H1 (cell line): ENCODE results near the gene PIBF1. TPM values are rescaled to one million over a fixed set of nuclear protein-coding genes. Genes with fewer than 3 reads are reported as not detected.

Experiments
- CTCF ChIA-PET: fragments of 300-600 bp; sonication (Branson Sonifier 250); formaldehyde crosslinking; loops from one replicate; lab custom pipeline; 2021; ENCODE audit not compliant: partially characterized antibody; lab: Charles Lee
- POLR2A ChIA-PET: fragments of 300-600 bp; sonication (Branson Sonifier 250); formaldehyde crosslinking; loops from one replicate; lab custom pipeline; 2021; ENCODE audit warnings: inconsistent platforms; ENCODE audit not compliant: partially characterized antibody; lab: Charles Lee
- DNase-seq, 2 experiments: peaks; one replicate each; pipeline versions ENCODE4 v3.0.0 to v3.0.0-alpha.2; 2010 to 2022; ENCODE audit warnings: low spot score in 2 of 2, low read depth in 1 of 2, mixed read lengths in 1 of 2
- FAIRE-seq: peaks from 2 replicates; lab custom pipeline; 2011; peaks lifted over from hg19 to GRCh38; lab: Jason Lieb, UNC
- H2AFZ ChIP-seq: 2 replicates; pipeline ENCODE4 v1.8.1; 2012; ENCODE audit warnings: low read length, inconsistent platforms
- H2AK5ac ChIP-seq: 2 replicates; pipeline ENCODE4 v1.6.1; 2013; ENCODE audit warnings: low read depth, low read length
- H2BK120ac ChIP-seq: replicated peaks from 2 replicates; pipeline ENCODE3; 2013; ENCODE audit warnings: low read depth, low read length, inconsistent platforms
- H2BK12ac ChIP-seq: 2 replicates; pipeline ENCODE4 v1.6.1; 2013; ENCODE audit warnings: low read depth, low read length
- H2BK15ac ChIP-seq: 2 replicates; pipeline ENCODE4 v1.6.1; 2013; ENCODE audit warnings: low read length
- H2BK20ac ChIP-seq: 2 replicates; pipeline ENCODE4 v1.6.1; 2013; ENCODE audit warnings: low read length
- H2BK5ac ChIP-seq: 2 replicates; pipeline ENCODE4 v1.6.1; 2013; ENCODE audit warnings: low read depth, low read length
- H3K14ac ChIP-seq: 2 replicates; pipeline ENCODE4 v1.6.1; 2013; ENCODE audit warnings: inconsistent platforms; ENCODE audit not compliant: insufficient read length
- H3K18ac ChIP-seq: 2 replicates; pipeline ENCODE4 v1.6.1; 2013; ENCODE audit warnings: low read length; ENCODE audit errors: extremely low read depth
- H3K23ac ChIP-seq: 2 replicates; pipeline ENCODE4 v1.6.1; 2013; ENCODE audit warnings: inconsistent platforms; ENCODE audit not compliant: insufficient read length
- H3K23me2 ChIP-seq: 2 replicates; pipeline ENCODE4 v1.6.1; 2013; ENCODE audit warnings: low read depth, low read length
- H3K27ac ChIP-seq: 2 replicates; pipeline ENCODE4 v1.6.1; 2011; ENCODE audit warnings: low read depth, low read length, inconsistent platforms
- H3K27me3 ChIP-seq, 4 experiments: replicated peaks in 1 of 4; 1 replicate in 1 of 4; 2 replicates in 3 of 4; pipeline versions ENCODE4 v1.6.1 to v1.8.1; 2011 to 2013; ENCODE audit warnings: low read length in 3 of 4, mild to moderate bottlenecking in 3 of 4, inconsistent platforms in 2 of 4, mixed read lengths in 2 of 4, moderate library complexity in 1 of 4; ENCODE audit not compliant: control insufficient read depth in 3 of 4, insufficient read depth in 3 of 4; ENCODE audit errors: extremely low read depth in 1 of 4
- H3K36me3 ChIP-seq, 4 experiments: 2 replicates each; pipeline versions ENCODE4 v1.6.1 to v1.8.1; 2011 to 2013; ENCODE audit warnings: mild to moderate bottlenecking in 4 of 4, low read length in 3 of 4, moderate library complexity in 2 of 4, control low read depth in 1 of 4, inconsistent platforms in 1 of 4; ENCODE audit not compliant: insufficient read depth in 4 of 4, control insufficient read depth in 2 of 4
- H3K4ac ChIP-seq: replicated peaks from 2 replicates; pipeline ENCODE3; 2013; ENCODE audit warnings: low read length, low read depth, mixed read lengths, inconsistent platforms; ENCODE audit not compliant: insufficient read length
- H3K4me1 ChIP-seq, 4 experiments: replicated peaks in 1 of 4; 1 replicate in 1 of 4; 2 replicates in 3 of 4; pipeline versions ENCODE4 v1.6.1 to v1.8.1; 2011 to 2013; ENCODE audit warnings: low read length in 3 of 4, inconsistent platforms in 2 of 4, mixed read lengths in 1 of 4; ENCODE audit not compliant: insufficient read depth in 4 of 4, control insufficient read depth in 3 of 4
- H3K4me2 ChIP-seq, 2 experiments: 2 replicates each; pipeline versions ENCODE4 v1.6.1 to v1.8.1; 2011 to 2013; ENCODE audit warnings: low read depth in 2 of 2, low read length in 2 of 2, control low read depth in 1 of 2, inconsistent platforms in 1 of 2, mild to moderate bottlenecking in 1 of 2; ENCODE audit not compliant: insufficient read depth in 1 of 2
- H3K4me3 ChIP-seq, 4 experiments: fragments of 200-600, 300-600 bp in 1 of 4; sonication (generic), shearing (Covaris generic), sonication (Bioruptor Twin) in 1 of 4; 2 replicates each; pipeline versions ENCODE4 v1.5.1 to v1.8.1; 2011 to 2016; ENCODE audit warnings: low read length in 4 of 4, low read depth in 3 of 4, control low read depth in 2 of 4, inconsistent platforms in 2 of 4, mild to moderate bottlenecking in 2 of 4, mixed read lengths in 1 of 4, moderate library complexity in 1 of 4; ENCODE audit not compliant: insufficient read depth in 2 of 4; ENCODE audit errors: extremely low read depth in 1 of 4
- H3K56ac ChIP-seq: replicated peaks from 2 replicates; pipeline ENCODE3; 2013; ENCODE audit warnings: low read depth, mild to moderate bottlenecking, mixed read lengths, low read length, inconsistent platforms; ENCODE audit not compliant: insufficient read length
- H3K79me1 ChIP-seq: 2 replicates; pipeline ENCODE4 v1.6.1; 2013; ENCODE audit warnings: low read depth, low read length, control low read depth
- H3K79me2 ChIP-seq, 2 experiments: 2 replicates each; pipeline versions ENCODE4 v1.6.1 to v1.8.1; 2012 to 2013; ENCODE audit warnings: low read length in 2 of 2, mild to moderate bottlenecking in 2 of 2, inconsistent platforms in 1 of 2; ENCODE audit not compliant: insufficient read depth in 2 of 2, control insufficient read depth in 1 of 2
- H3K9ac ChIP-seq, 4 experiments: replicated peaks in 1 of 4; 1 replicate in 1 of 4; 2 replicates in 3 of 4; pipeline versions ENCODE4 v1.6.1 to v1.8.1; 2011 to 2013; ENCODE audit warnings: low read depth in 3 of 4, low read length in 3 of 4, control low read depth in 2 of 4, mild to moderate bottlenecking in 2 of 4, moderate library complexity in 2 of 4, inconsistent platforms in 1 of 4; ENCODE audit errors: extremely low read depth in 1 of 4
- H3K9me3 ChIP-seq, 2 experiments: 2 replicates each; pipeline versions ENCODE4 v1.6.1 to v1.8.1; 2012 to 2013; ENCODE audit warnings: mild to moderate bottlenecking in 2 of 2, moderate library complexity in 2 of 2, control low read depth in 1 of 2, inconsistent platforms in 1 of 2, low read depth in 1 of 2, low read length in 1 of 2, mixed read lengths in 1 of 2; ENCODE audit not compliant: insufficient read depth in 2 of 2
- H4K20me1 ChIP-seq, 2 experiments: replicated peaks in 1 of 2; 2 replicates each; pipeline versions ENCODE3 to v1.8.1; 2011 to 2013; ENCODE audit warnings: inconsistent platforms in 2 of 2, low read length in 2 of 2, mild to moderate bottlenecking in 1 of 2; ENCODE audit not compliant: insufficient read depth in 2 of 2, control insufficient read depth in 1 of 2
- H4K5ac ChIP-seq: 2 replicates; pipeline ENCODE4 v1.6.1; 2013; ENCODE audit warnings: low read length, low read depth, mixed read lengths, inconsistent platforms; ENCODE audit not compliant: insufficient read length
- H4K8ac ChIP-seq: 2 replicates; pipeline ENCODE4 v1.8.0; 2013; ENCODE audit warnings: mild to moderate bottlenecking, moderate library complexity, low read length, inconsistent platforms; ENCODE audit not compliant: insufficient read depth; ENCODE audit errors: extremely low read depth
- H4K91ac ChIP-seq: replicated peaks from 2 replicates; pipeline ENCODE3; 2013; ENCODE audit warnings: low read length, mixed read lengths, inconsistent platforms; ENCODE audit not compliant: insufficient read length
- ASH2L ChIP-seq: fragments of 200-600, 300-600 bp; sonication (generic); IDR thresholded peaks from one replicate; pipeline ENCODE4 v1.7.1; 2017; ENCODE audit warnings: low read length
- ATF3 ChIP-seq: IDR thresholded peaks from 2 replicates; pipeline ENCODE4 v1.6.1; 2011; ENCODE audit warnings: low read depth, mild to moderate bottlenecking, low read length; ENCODE audit not compliant: insufficient read depth
- BACH1 ChIP-seq: IDR thresholded peaks from 2 replicates; pipeline ENCODE4 v1.6.1; 2012; ENCODE audit warnings: low read length, improper control_type of control experiment
- CREB1 ChIP-seq: IDR thresholded peaks from 2 replicates; pipeline ENCODE4 v1.6.1; 2012; ENCODE audit warnings: inconsistent platforms
- EGR1 ChIP-seq: IDR thresholded peaks from 2 replicates; pipeline ENCODE4 v1.6.1; 2011; ENCODE audit warnings: low read depth, low read length, borderline replicate concordance
- GABPA ChIP-seq: IDR thresholded peaks from 2 replicates; pipeline ENCODE4 v1.6.1; 2011; ENCODE audit warnings: mild to moderate bottlenecking, low read length, moderate library complexity, borderline replicate concordance; ENCODE audit not compliant: insufficient read depth
- GTF2F1 ChIP-seq: IDR thresholded peaks from 2 replicates; pipeline ENCODE4 v1.6.1; 2012; ENCODE audit warnings: low read depth, low read length, improper control_type of control experiment, borderline replicate concordance
- KDM5A ChIP-seq: fragments of 200-600 bp; IDR thresholded peaks from 2 replicates; pipeline ENCODE4 v1.7.1; 2012; ENCODE audit warnings: mild to moderate bottlenecking, low read length, inconsistent platforms, mixed read lengths
- NRF1 ChIP-seq: IDR thresholded peaks from 2 replicates; pipeline ENCODE4 v1.6.1; 2011; ENCODE audit warnings: mild to moderate bottlenecking, low read depth, low read length, improper control_type of control experiment
- RBBP5 ChIP-seq: IDR thresholded peaks from 2 replicates; pipeline ENCODE4 v1.7.1; 2012; ENCODE audit warnings: low read depth, mild to moderate bottlenecking, inconsistent platforms, low read length, moderate library complexity, borderline replicate concordance
- RFX5 ChIP-seq: IDR thresholded peaks from 2 replicates; pipeline ENCODE4 v1.6.1; 2011; ENCODE audit warnings: low read depth, low read length, improper control_type of control experiment, borderline replicate concordance
- SIN3A ChIP-seq, 2 experiments: IDR thresholded peaks in 1 of 2; conservative IDR thresholded peaks in 1 of 2; 2 replicates each; pipeline ENCODE4 v1.6.1; 2011 to 2012; ENCODE audit warnings: low read length in 2 of 2, improper control_type of control experiment in 1 of 2, low read depth in 1 of 2, mild to moderate bottlenecking in 1 of 2
- SIRT6 ChIP-seq: IDR thresholded peaks from one replicate; pipeline ENCODE4 v1.7.1; 2012; ENCODE audit warnings: low read length, inconsistent platforms
- SIX5 ChIP-seq: IDR thresholded peaks from 2 replicates; pipeline ENCODE4 v1.6.1; 2011; ENCODE audit warnings: mild to moderate bottlenecking, low read depth, low read length
- WGBS, 2 experiments: shearing (Covaris generic) in 1 of 2; methylation state at CpG; one replicate each; pipeline versions ENCODE4 v1.1.6 to v1.1.7; 2013 to 2015; ENCODE audit warnings: low lambda C conversion rate in 2 of 2, mixed read lengths in 2 of 2, inconsistent platforms in 1 of 2, low coverage in 1 of 2, missing lambda C conversion rate in 1 of 2; ENCODE audit not compliant: insufficient replicate concordance in 2 of 2, insufficient coverage in 1 of 2, insufficient read length in 1 of 2; ENCODE audit errors: extremely low coverage in 1 of 2, missing lambda C conversion rate in 1 of 2; 5-methylcytosine and 5-hydroxymethylcytosine counted together
- polyA plus RNA-seq, 7 experiments: library from polyadenylated mRNA; depleted of rRNA in 3 of 7; stranded (reverse) in 5 of 7; unstranded in 2 of 7; fragments of >200 nt in 5 of 7; fragments of 200-250 nt in 2 of 7; gene quantifications; 1 replicate in 5 of 7; 2 replicates in 1 of 7; 4 replicates in 1 of 7; pipeline versions ENCODE4 v1.2.1 to v1.2.3, GENCODE V29; 2011 to 2013; ENCODE audit warnings: missing spikeins in 2 of 7, mixed read lengths in 2 of 7
- total RNA-seq: library from RNA; stranded (reverse); fragmentation: NEBNext Ultra II Directional; extraction: Animal tissue kit (Norgen Biotek cat#: 25700); gene quantifications from 2 replicates; pipeline ENCODE4 v1.2.1, GENCODE V29; 2021

The PIBF1 gene
- total and polyA plus RNA-seq, 2 of the 8 experiments (the other 6 are each of a cell fraction or from before 2014, with no cell fraction given): 1.1 to 13.2 TPM

- Histone ChIP-seq H3K27me3 (no peaks in the 10 kb centered on the region), H3K4me1 (no peaks in the 10 kb centered on the region), H3K9me3 (no peaks in the 10 kb centered on the region), H4K20me1 (no peaks in the 10 kb centered on the region), H3K79me2 (no peaks in the 10 kb centered on the region), H2BK12ac (no peak overlapping the region), H3K4me3 (no peak overlapping the region), H4K8ac (no peak overlapping the region), H3K9ac (no peak overlapping the region), H4K5ac (no peak overlapping the region), H2BK120ac (no peak overlapping the region), H3K23me2 (peaks cover 2% of the 10 kb centered on the region; the same call in 1 of the 2 replicates), H3K23ac (no peak overlapping the region), H3K27ac (no peak overlapping the region), H3K56ac (no peak overlapping the region), H2BK15ac (no peak overlapping the region), H2AFZ (no peak overlapping the region), H3K4me2 (no peak overlapping the region), H2BK5ac (no peak overlapping the region), H2AK5ac (no peak overlapping the region), H4K91ac (no peak overlapping the region), H3K4ac (no peak overlapping the region), H3K14ac (no peak overlapping the region), H2BK20ac (no peak overlapping the region), H3K18ac (no peak overlapping the region), H3K36me3 (peaks cover 0 to 1% (median 0%) of the 10 kb centered on the region in 4 experiments; a peak in 1 of 8 replicates), H3K79me1 (no peaks in the 10 kb centered on the region)
- POLR2A ChIA-PET: no interaction called here
- WGBS, 2 experiments: 86% methylated on average over 2 of the region's 2 CpGs; no CpG with 5 or more reads in 1 of the 2 experiments
- FAIRE-seq: peak; percentile 36
- DNase-seq: no peak
- no peak for TF ChIP-seq EGR1
- no peak for TF ChIP-seq KDM5A
- no peak for TF ChIP-seq RBBP5
- no peak for TF ChIP-seq SIX5
- no peak for TF ChIP-seq GABPA
- TF ChIP-seq ASH2L: no peak
- no peak for TF ChIP-seq BACH1
- no peak for TF ChIP-seq CREB1
- TF ChIP-seq ATF3: no peak
- no peak for TF ChIP-seq GTF2F1
- no peak for TF ChIP-seq RFX5
- no peak for TF ChIP-seq SIN3A (conservative IDR thresholded peaks at IDR 0.05 in 1 of 2, IDR thresholded peaks at IDR 0.05 in 1 of 2; ENCODE audit: low read depth in 1 of 2, low read length in 2 of 2)
- no peak for TF ChIP-seq NRF1
- no peak for TF ChIP-seq SIRT6
- CTCF ChIA-PET: no interaction called here
Measured at GRCh38 chr13:72890546-72890945, 108.6 kb downstream of the PIBF1 start.
